ENCODE results near the gene CDX1. TPM values are rescaled to one million over a fixed set of nuclear protein-coding genes. Genes with fewer than 3 reads are reported as not detected.

The CDX1 gene
- total and polyA plus RNA-seq, 2 of the 8 experiments (the other 6 are each of a cell fraction or from before 2014, with no cell fraction given): not detected

DNA sequence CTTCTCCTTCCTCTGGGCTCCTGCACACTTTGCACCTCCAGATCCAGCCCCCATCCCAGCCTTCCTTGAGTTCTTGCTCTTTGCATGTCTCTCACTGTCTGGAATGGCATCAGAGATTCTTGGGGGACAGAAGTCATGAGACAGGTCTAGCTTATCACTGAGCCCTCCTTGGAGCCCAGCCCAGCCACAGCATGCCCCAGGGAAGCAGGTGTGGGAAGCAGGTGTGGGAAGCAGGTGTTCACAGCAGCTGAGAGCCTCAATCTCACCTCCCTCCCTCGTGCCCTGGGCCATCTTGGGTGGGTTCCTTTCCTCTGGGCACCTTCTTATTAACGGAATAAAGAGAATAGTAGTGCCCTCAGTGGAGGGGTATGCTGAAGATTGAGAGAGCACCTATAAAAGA is 50.5 kb downstream of the CDX1 start (continued):
- TF ChIP-seq POLR2A (IDR thresholded peaks at IDR 0.05; ENCODE audit: control extremely low read depth in 1 of 2, low read depth in 2 of 2, low read length in 2 of 2) (no peak), POU5F1 (IDR thresholded peaks at IDR 0.05; ENCODE audit: low read depth, low read length) (no peak), TAF7 (optimal IDR thresholded peaks at IDR 0.05; ENCODE audit: borderline replicate concordance, low read depth, low read length) (no peak), SIX5 (IDR thresholded peaks at IDR 0.05; ENCODE audit: low read depth, low read length) (no peak)

All from H1 (cell line).